NB4 (cell line): ENCODE data around the gene IMMP2L.

Source experiments
- DNase-seq: peaks from one replicate; pipeline ENCODE4 v3.0.0; 2010; ENCODE audit warnings: low read depth
- H3K4me3 ChIP-seq: one replicate; pipeline ENCODE4 v1.5.1; 2011; ENCODE audit warnings: mild to moderate bottlenecking, low read depth, low read length, moderate library complexity
- MYC ChIP-seq: IDR thresholded peaks from 2 replicates; pipeline ENCODE4 v1.6.1; 2011; ENCODE audit warnings: low read depth, low read length
- POLR2A ChIP-seq: IDR thresholded peaks from 2 replicates; pipeline ENCODE4 v1.6.1; 2011; ENCODE audit warnings: mild to moderate bottlenecking; ENCODE audit not compliant: insufficient read length; ENCODE audit errors: extremely low read depth
- TF ChIP-seq, protein P1 (sequence below): IDR thresholded peaks from 2 replicates; pipeline ENCODE4 v1.6.1; 2011; ENCODE audit warnings: low read depth, low read length
- TF ChIP-seq, protein P2 (sequence below): IDR thresholded peaks from one replicate; pipeline ENCODE4 v1.5.1; 2012; ENCODE audit warnings: low read depth, low read length

The IMMP2L gene

DNA sequence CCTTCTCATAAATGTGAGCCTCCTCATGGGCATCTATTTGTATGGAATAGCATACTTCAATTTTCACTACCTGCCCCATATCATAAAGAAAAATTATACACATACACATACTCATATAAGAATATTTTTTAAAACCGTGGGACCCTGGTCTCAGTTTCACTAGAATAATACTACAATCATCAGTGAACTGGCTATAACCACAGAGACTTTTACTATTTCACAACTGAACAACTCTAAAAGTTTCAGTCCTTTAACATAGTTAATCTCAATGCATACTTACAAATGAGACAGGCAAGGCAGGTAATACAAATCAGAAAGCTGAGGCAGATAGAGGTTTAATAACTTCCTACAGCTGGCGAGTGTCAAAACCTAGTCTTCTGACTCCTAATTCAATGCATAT, 388.3 kb downstream of the IMMP2L start:
- no peak for DNase-seq
- TF ChIP-seq, protein P1, sequence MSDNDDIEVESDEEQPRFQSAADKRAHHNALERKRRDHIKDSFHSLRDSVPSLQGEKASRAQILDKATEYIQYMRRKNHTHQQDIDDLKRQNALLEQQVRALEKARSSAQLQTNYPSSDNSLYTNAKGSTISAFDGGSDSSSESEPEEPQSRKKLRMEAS = no peak
- no peak for TF ChIP-seq MYC
- TF ChIP-seq, protein P2, sequence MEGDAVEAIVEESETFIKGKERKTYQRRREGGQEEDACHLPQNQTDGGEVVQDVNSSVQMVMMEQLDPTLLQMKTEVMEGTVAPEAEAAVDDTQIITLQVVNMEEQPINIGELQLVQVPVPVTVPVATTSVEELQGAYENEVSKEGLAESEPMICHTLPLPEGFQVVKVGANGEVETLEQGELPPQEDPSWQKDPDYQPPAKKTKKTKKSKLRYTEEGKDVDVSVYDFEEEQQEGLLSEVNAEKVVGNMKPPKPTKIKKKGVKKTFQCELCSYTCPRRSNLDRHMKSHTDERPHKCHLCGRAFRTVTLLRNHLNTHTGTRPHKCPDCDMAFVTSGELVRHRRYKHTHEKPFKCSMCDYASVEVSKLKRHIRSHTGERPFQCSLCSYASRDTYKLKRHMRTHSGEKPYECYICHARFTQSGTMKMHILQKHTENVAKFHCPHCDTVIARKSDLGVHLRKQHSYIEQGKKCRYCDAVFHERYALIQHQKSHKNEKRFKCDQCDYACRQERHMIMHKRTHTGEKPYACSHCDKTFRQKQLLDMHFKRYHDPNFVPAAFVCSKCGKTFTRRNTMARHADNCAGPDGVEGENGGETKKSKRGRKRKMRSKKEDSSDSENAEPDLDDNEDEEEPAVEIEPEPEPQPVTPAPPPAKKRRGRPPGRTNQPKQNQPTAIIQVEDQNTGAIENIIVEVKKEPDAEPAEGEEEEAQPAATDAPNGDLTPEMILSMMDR = no peak
- TF ChIP-seq POLR2A = no peak
- H3K4me3 ChIP-seq = no peak overlapping the region

DNA sequence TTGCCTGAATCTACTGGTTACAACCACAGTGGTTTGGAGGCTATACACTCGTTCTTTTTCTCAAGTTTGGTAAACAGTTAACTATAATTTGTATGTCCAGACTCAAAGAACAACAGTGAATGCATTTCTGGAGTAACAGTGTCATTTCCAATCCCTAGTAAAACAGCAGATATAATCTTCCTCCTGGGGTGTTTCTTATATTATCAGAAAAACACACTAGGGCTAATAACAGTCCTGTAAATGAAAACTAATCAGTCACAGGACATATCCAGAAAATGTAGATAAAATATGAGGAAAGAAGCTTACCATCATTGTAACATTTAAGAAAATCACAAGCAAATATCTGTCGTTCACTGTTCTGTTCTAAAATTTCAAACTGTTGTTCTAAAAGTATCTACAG, 388.8 kb downstream of the IMMP2L start:
- DNase-seq = no peak
- TF ChIP-seq, protein P2 = no peak
- TF ChIP-seq POLR2A = no peak
- TF ChIP-seq MYC = no peak
- TF ChIP-seq, protein P1 = no peak
- H3K4me3 ChIP-seq = no peak overlapping the region

DNA sequence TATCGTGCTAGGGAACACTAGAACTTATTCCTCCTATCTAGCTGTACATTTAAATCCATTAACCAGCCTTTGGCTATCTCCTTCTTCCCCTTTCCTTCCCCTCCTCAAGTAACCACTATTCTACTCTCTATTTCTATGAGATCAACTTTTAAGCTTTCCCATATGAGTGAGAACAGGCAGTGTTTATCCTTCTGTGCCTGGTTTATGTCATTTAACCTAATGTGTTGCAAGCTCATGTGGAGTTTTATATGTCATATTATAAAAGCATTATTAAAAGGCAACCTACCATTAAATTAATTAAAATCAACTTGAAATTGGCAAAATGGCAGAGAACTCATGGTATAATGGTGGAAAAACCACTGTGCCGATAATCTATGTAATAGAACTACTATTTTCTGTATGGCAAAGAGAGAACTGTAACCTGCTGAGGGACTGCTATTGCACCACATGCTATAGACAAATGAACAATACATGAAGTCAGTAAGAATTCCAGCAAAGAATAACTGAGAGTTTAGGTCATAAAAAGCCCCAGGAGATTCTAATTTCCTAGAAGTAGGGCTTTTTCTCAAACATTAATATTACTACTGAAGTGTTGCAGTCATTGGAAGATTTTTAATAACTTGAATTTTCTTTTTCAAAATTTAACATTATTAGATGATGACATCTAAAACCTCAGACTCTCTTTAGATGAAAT, 389.6 kb downstream of the IMMP2L start:
- DNase-seq = no peak
- no peak overlapping the region for H3K4me3 ChIP-seq
- no peak for TF ChIP-seq POLR2A
- TF ChIP-seq, protein P1 = no peak
- TF ChIP-seq MYC = no peak
- TF ChIP-seq, protein P2 = no peak

DNA sequence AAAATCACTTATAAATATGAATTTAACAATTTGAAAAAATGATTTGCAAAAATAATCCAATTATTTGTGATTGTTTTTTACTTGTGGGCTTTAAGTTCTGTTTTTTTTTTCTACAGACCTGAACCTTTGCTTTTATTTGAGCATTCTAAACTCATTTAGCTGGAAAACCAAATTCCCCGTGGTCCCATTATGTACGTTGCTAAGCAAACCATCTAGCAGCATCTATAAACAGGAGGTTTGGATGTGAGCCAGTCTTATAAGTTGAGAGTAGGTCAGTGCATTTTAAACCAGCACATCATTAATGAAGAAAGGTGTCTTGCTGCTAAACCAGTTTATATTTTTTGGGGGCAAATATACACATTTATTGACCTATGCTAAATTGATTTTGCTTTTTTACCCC, 394.1 kb downstream of the IMMP2L start:
- H3K4me3 ChIP-seq = no peak overlapping the region
- TF ChIP-seq, protein P2 = no peak
- TF ChIP-seq, protein P1 = no peak
- no peak for TF ChIP-seq MYC
- no peak for TF ChIP-seq POLR2A
- no peak for DNase-seq

DNA sequence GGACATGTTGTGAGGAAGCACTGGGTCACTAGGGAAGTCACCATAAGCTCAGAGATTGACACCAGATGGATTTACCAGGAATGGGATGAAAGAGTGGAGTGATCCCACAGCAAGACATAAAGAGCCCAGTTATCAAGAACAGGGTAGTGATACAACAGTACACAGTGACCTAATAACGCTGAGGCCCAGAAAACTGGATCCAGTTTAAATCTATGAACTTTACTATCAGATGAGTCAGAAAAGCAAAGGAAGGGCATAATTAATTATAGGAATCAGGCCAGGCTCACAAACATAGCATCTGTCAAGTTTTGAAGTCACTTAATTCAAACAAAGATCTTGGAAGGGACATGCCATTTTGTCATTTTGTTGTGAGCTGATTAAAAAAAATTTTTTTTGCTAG, 397.9 kb downstream of the IMMP2L start:
- H3K4me3 ChIP-seq = no peak overlapping the region
- no peak for TF ChIP-seq POLR2A
- TF ChIP-seq, protein P2 = no peak
- TF ChIP-seq MYC = no peak
- TF ChIP-seq, protein P1 = no peak
- DNase-seq = no peak
